Ureter (tissue), 1 donor: ENCODE measurements around the gene ELP5. TPM values are rescaled to one million over a fixed set of nuclear protein-coding genes. Genes with fewer than 3 reads are reported as not detected.

ENCODE experiments used
- DNase-seq: peaks from one replicate; pipeline ENCODE4 v3.0.0-alpha.2; 2020; ENCODE audit warnings: low spot score
- total RNA-seq: library from RNA; stranded (reverse); gene quantifications from one replicate; pipeline ENCODE4 v1.2.4, GENCODE V29; 2023
- donor health status: DM: yes; HTN: yes; CAD: no.

The ELP5 gene
- total RNA-seq, 1 donor from 2014 or later = 46.3 TPM

DNA sequence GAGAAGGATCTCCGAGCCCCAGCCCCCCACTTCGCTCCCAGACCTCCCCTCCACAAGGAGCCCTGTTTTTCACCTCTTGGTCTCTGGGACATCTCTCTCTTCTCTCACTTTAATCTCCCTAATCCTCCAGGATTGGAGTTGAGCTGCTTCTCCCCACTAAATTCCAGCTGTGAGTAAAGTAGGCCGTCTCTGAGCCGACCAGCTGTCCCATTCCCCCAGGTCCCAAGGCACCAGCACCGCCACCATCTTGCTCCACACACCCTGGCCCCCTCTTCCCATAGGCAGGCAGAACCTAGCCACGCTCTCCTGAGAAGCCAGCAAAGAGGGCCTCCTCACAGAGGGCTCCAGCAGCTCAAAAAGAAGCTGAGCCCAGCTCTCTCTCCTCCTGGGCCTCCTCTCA, 33.3 kb upstream of the ELP5 start:
- DNase-seq = no peak

GRCh38 chr17:7219229-7219811, 32.7 kb upstream of the ELP5 start:
- no peak for DNase-seq

GRCh38 chr17:7219812-7220592, 32.0 kb upstream of the ELP5 start, which contains the start of the genes ACADVL and DLG4:
TSS of gene ACADVL (plus strand) at chr17:7219938. CDS start at chr17:7219985, 47 bp downstream.
TSS of gene DLG4 (minus strand) at chr17:7219836.
- DNase-seq = peak; percentile 92

GRCh38 chr17:7220593-7221277, 31.3 kb upstream of the ELP5 start:
- DNase-seq = no peak

DNA sequence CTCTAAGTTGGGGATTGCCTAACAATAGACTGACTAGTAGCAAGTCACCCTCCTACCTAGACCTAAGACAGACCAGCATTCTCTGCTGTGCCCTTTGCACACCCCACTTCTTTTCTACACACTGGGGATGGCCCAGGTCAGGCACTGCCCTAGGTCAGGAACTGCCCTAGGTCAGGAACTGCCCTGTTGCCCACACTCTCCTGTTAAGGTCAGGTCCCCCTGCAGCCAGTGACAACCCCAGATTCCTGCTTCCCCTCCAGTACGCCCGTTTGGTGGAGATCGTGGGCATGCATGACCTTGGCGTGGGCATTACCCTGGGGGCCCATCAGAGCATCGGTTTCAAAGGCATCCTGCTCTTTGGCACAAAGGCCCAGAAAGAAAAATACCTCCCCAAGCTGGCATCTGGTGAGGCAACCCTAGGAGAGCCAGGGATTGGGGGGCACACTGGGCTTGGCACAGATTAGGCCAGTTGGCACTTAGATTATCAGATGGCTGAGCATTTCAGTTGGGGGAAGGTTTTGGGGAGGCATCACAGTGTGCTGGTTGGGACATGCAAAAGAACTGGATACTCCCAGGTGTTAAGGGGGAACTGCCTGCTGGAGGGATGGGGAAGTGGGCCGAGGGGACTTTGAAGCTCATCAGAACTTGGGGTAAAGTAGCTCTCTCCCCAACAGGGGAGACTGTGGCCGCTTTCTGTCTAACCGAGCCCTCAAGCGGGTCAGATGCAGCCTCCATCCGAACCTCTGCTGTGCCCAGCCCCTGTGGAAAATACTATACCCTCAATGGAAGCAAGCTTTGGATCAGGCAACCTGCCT, 30.5 kb upstream of the ELP5 start:
- no peak for DNase-seq

GRCh38 chr17:7222093-7222971, 29.7 kb upstream of the ELP5 start:
- DNase-seq = no peak

GRCh38 chr17:7222972-7223292, 29.1 kb upstream of the ELP5 start:
- DNase-seq = no peak

GRCh38 chr17:7223375-7223774, 28.6 kb upstream of the ELP5 start:
- no peak for DNase-seq

DNA sequence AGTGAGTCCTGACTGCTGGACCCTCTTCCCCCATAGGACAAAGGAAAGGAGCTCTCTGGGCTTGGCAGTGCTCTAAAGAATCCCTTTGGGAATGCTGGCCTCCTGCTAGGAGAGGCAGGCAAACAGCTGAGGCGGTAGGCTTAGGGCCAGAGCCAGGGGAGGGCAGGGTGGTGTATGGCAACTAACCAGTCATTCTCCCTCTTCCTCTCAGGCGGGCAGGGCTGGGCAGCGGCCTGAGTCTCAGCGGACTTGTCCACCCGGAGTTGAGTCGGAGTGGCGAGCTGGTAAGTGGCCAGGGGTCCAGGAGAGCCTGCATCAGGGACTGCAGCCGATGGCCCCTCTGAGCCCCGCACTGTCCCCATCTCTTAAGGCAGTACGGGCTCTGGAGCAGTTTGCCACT, 27.9 kb upstream of the ELP5 start:
- DNase-seq = no peak

GRCh38 chr17:7224661-7225111, 27.3 kb upstream of the ELP5 start:
- no peak for DNase-seq

DNA sequence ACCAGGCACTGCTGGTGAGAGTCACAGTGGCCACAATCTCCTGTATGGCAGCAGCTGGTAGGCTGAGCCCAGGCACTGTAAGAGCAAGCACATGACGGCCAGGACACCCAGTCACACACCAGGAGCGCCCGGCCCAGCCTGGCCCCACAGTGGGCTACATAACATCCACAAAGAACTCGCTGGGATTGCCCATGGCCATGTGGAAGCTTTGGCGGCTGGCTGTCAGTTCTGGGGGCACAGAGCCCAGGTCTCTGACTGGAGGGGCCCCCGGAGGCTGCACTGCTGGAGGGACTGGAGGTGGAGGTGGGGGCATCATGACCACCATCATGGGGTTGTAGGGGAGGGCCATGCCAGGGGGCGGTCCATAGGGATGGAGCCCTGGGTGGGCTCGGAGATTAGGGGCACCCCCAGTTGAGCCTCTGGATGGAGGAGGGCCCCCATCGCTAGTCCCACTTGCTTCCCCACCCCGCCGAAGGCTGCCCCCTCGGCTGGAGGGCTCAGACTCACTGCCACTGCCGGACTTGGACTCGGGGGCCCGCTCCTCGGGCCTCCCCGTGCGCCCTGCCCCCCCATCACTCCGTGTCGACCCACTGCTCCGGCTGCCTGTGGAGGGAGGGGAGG, 26.2 kb upstream of the ELP5 start:
- DNase-seq = no peak

GRCh38 chr17:7226721-7227710, 25.0 kb upstream of the ELP5 start:
- DNase-seq = no peak

DNA sequence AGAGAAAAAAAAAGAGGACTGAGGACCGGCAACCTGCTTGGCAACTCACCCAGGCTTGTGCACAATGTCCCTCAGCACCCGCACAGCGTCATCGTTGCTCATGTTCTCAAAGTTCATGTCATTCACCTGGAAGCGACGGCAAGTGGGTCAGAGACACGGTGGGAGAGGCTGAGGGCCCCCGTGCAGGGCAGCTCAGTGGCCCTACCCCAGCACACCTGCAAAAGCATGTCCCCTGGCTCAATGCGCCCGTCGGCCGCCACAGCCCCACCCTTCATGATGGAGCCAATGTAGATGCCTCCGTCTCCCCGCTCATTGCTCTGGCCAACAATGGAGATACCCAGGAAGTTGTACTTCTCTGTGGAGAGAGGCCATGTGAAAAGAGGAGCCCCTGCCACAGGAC, 23.1 kb upstream of the ELP5 start:
- DNase-seq = no peak

DNA sequence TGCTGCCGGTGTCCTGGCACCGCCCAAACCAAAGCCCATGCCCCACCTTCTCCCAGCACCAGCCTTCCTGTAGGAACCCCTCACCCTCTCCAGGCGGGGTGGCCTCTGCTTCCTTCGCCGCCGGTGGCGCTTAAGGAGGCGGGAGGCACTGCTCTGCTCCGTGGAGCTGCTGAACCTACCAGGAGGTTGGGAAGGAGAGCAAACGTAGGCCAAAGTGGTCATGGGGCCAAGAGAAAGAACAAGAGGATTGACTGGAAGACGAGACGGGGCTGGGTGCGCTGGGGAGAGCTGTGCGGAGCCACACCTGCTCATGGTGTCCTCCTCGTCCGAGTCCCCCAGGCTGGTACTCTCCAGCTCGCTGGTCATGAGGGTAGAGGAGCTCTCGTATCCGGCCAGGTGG, 22.5 kb upstream of the ELP5 start:
- DNase-seq = no peak

DNA sequence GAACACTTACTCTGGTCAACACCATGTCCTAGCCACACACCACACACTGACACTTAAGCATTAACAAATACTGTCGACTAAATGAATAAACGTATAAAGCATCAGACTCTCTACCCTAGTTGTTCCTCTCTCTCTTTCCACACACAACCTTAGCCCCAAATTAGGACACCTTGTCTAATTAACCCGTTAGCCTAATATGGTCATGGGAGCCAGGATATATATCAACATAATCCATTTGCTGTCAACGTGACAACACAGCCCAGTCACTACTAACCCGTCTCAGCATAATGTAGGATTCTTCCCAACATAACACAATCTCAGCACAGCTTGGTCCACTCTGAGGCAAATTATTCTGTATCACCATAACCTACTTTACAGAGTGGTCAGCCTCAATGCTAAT, 19.9 kb upstream of the ELP5 start:
- no peak for DNase-seq

GRCh38 chr17:7233701-7234082, 18.3 kb upstream of the ELP5 start:
- no peak for DNase-seq

DNA sequence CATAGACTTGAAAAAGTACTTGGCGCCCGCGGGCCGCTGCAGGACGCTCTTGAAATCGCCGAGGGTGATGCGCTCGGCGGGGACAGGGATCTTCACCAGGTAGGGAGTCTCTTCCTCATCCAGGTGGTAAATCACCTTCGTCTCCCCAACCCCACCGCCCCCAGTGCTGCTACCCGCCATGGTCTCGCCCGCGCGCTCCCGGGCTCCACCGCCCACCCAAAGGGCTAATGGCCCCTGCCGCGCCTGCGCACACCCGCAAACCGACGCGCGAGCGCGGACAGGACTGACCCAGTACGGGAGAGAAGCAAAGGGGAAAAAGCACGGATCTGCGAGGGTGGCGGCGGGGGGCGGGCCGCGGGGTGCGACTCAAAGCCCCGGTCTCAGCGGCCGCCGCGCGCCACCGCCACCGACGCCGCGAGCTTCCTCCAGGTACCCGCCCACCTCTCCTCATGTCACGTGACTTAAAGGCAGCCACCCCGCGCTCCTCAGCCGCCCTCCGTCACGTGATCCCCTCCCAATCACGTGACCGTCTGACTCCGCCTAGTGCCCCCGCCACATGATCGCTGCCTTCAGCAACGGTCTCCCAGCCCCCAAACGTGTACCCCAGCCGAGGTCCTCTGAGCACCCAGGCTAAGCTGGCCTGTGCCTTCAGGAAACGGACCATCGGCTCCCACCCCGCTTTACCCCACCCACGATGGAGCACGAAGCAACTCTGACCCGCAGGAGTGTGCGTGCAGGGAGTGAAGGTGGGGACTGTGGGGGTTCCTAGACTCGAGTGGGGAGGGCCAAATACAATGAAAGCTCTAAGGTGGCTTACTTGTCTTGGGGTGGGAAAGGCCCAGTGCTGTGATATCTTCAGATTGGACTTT, 17.7 kb upstream of the ELP5 start, which contains the start of gene DVL2:
Gene DVL2, minus strand, starts transcription at position 435 of the 869 bp plus-strand sequence. Its CDS starts 255 bp downstream, at position 180.
- DNase-seq = peak; percentile 98
